Mesendoderm (in vitro differentiated cells): ENCODE results near the gene ZSWIM4.
A peak's percentile ranks its signal among the peaks of the same experiment; 100 is the strongest.

Source experiments
- DNase-seq: peaks from one replicate; pipeline ENCODE4 v3.0.0; 2013
- H2AK5ac ChIP-seq: 2 replicates; pipeline ENCODE4 v1.6.1; 2013; ENCODE audit warnings: low read length, inconsistent platforms
- H2BK120ac ChIP-seq: 2 replicates; pipeline ENCODE4 v1.6.1; 2013; ENCODE audit warnings: low read depth, mild to moderate bottlenecking, low read length, moderate library complexity, mixed read lengths
- H2BK15ac ChIP-seq: replicated peaks from 2 replicates; pipeline ENCODE4 v1.6.1; 2013; ENCODE audit warnings: low read depth, mild to moderate bottlenecking, moderate library complexity
- H2BK5ac ChIP-seq: 2 replicates; pipeline ENCODE4 v1.6.1; 2013; ENCODE audit warnings: low read length, inconsistent platforms
- H3K18ac ChIP-seq: 2 replicates; pipeline ENCODE4 v1.6.1; 2013; ENCODE audit warnings: mild to moderate bottlenecking, low read length, mixed read lengths
- H3K23ac ChIP-seq: one replicate; pipeline ENCODE4 v1.6.1; 2013; ENCODE audit warnings: low read length
- H3K27ac ChIP-seq: 2 replicates; pipeline ENCODE4 v1.5.1; 2013; ENCODE audit warnings: low read depth, mild to moderate bottlenecking, inconsistent platforms, low read length, moderate library complexity
- H3K27me3 ChIP-seq: 2 replicates; pipeline ENCODE4 v1.6.1; 2013; ENCODE audit warnings: low read length, control low read depth, mild to moderate bottlenecking, inconsistent platforms; ENCODE audit not compliant: insufficient read depth, poor library complexity
- H3K36me3 ChIP-seq: 2 replicates; pipeline ENCODE4 v1.6.1; 2013; ENCODE audit warnings: low read length, inconsistent platforms; ENCODE audit not compliant: control insufficient read depth, insufficient read depth
- H3K4ac ChIP-seq: one replicate; pipeline ENCODE4 v1.6.1; 2013; ENCODE audit warnings: low read depth, mild to moderate bottlenecking, low read length, moderate library complexity
- H3K4me1 ChIP-seq: 2 replicates; pipeline ENCODE4 v1.6.1; 2013; ENCODE audit warnings: low read depth, low read length, inconsistent platforms; ENCODE audit not compliant: control insufficient read depth
- H3K4me2 ChIP-seq: 2 replicates; pipeline ENCODE4 v1.6.1; 2013; ENCODE audit warnings: low read length
- H3K4me3 ChIP-seq: 2 replicates; pipeline ENCODE4 v1.5.1; 2013; ENCODE audit warnings: mild to moderate bottlenecking, low read length
- H3K56ac ChIP-seq: one replicate; pipeline ENCODE4 v1.6.1; 2013; ENCODE audit warnings: low read length
- H3K79me1 ChIP-seq: 2 replicates; pipeline ENCODE4 v1.6.1; 2013; ENCODE audit warnings: low read length, inconsistent platforms
- H3K79me2 ChIP-seq: 2 replicates; pipeline ENCODE4 v1.6.1; 2013; ENCODE audit warnings: mild to moderate bottlenecking, low read length; ENCODE audit not compliant: control insufficient read depth, insufficient read depth
- H3K9ac ChIP-seq: 2 replicates; pipeline ENCODE4 v1.6.1; 2013; ENCODE audit warnings: low read length, inconsistent platforms
- H4K5ac ChIP-seq: one replicate; pipeline ENCODE4 v1.6.1; 2013; ENCODE audit warnings: low read length
- H4K8ac ChIP-seq: one replicate; pipeline ENCODE4 v1.6.1; 2013; ENCODE audit warnings: low read depth, mild to moderate bottlenecking, control low read depth, low read length, moderate library complexity
- WGBS: extraction: QIAGEN DNeasy Blood & Tissue Kit; methylation state at CpG from one replicate; pipeline ENCODE4 v1.1.7; 2013; ENCODE audit warnings: low lambda C conversion rate, missing lambda C conversion rate; ENCODE audit not compliant: insufficient coverage; ENCODE audit errors: extremely low coverage; 5-methylcytosine and 5-hydroxymethylcytosine counted together

Gene ZSWIM4

DNA sequence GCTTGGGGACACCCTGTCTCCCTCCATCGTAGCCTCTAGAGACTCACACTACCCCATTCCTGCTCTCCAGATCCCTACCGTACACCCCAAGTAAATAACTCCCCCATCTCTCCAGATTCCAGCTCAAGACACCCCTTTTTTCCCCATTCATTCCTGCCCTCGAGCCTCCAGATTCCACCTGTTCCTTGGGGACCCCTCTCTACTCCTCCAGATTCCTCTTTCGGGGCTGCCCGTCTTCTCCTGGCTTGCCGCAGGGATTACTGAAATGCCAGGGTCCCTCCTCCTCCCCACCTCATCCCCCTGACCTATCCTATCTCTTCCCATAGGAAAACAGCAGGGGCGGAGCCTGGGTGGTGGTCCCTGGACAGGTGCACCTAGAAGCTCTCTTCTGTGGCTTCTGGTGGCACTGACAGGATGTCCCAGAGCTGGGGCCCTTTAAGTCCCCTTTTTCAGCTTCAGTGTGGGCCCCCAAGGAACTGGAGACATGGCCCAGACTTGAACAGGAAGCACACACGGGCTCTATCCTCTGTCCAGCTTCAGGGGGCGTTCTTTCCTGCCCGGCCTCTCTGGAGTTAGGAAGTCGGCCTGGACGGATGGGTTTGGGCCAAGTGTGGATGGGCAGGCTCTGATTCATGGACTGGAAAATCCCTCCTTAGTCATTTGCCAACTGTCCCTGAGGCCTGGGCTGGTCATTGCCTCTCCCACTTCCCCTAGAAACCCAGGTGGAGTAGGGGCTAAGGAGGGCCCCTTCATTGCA, 1.2 kb downstream of the ZSWIM4 start:
- Histone ChIP-seq H3K36me3 (no peaks in the 10 kb centered on the region), H3K4me2 (peak overlapping the region; percentile 77), H2BK5ac (no peak overlapping the region), H3K4ac (no peak overlapping the region), H2BK15ac (no peak overlapping the region), H3K79me1 (peaks cover 8% of the 10 kb centered on the region), H3K79me2 (peaks cover 14% of the 10 kb centered on the region), H2AK5ac (no peak overlapping the region), H3K23ac (peak overlapping the region; percentile 9), H3K18ac (peak overlapping the region; percentile 93), H4K5ac (no peak overlapping the region), H4K8ac (no peak overlapping the region), H3K27me3 (no peaks in the 10 kb centered on the region), H2BK120ac (no peak overlapping the region), H3K4me1 (no peaks in the 10 kb centered on the region), H3K4me3 (peak overlapping the region; percentile 70), H3K27ac (no peak overlapping the region), H3K9ac (peak overlapping the region; percentile 78), H3K56ac (peak overlapping the region; percentile 90)
- DNase-seq, result peak; percentile 46
- WGBS, result no CpG with 5 or more reads among the region's 12 CpGs

DNA sequence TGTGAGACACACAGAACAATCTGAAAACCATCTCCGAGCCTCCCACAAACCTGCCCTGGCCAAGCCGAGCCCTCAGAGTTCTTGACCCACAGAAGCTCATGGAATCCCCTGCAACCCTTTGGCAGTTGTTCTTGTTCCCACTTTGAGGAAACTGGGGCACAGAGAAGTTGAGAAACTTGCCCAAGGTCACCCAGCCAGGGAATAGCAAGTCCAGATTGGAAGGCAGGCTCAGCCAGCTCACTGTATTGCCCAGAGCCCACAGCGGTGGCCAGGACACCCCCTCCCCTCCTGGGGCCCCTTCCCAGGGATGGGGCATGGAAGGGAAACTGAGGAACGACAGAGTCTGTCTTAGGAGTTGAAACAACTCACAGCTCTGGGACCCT, 1.8 kb downstream of the ZSWIM4 start:
- Histone ChIP-seq H3K4me2 (no peak overlapping the region), H3K9ac (no peak overlapping the region), H3K18ac (no peak overlapping the region), H3K27me3 (no peaks in the 10 kb centered on the region), H3K56ac (no peak overlapping the region), H3K4me3 (no peak overlapping the region), H3K27ac (no peak overlapping the region), H3K4me1 (no peaks in the 10 kb centered on the region), H4K5ac (no peak overlapping the region), H4K8ac (no peak overlapping the region), H3K79me2 (peaks cover 14% of the 10 kb centered on the region), H2BK5ac (no peak overlapping the region), H2BK15ac (no peak overlapping the region), H2AK5ac (no peak overlapping the region), H3K23ac (no peak overlapping the region), H3K36me3 (no peaks in the 10 kb centered on the region), H3K4ac (no peak overlapping the region), H2BK120ac (no peak overlapping the region), H3K79me1 (peaks cover 8% of the 10 kb centered on the region)
- no peak for DNase-seq
- WGBS, result no CpG with 5 or more reads among the region's 4 CpGs

DNA sequence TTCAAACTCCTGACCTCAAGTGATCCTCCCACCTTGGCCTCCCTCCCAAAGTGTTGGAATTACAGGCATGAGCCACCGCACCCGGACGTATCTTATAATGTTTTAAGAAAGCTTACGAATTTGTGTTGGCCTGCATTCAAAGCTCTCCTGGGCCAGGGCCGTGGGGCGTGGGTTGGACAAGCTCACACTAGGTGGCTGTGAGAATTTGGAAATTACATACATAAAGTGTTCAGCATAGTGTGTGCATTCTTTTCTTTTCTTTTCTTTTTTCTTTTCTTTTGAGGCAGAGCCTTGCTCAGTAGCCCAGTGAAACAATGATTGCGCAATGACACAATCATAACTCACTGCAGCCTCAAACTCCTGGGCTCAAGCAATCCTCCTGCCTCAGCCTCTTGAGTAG, 2.6 kb downstream of the ZSWIM4 start:
- Histone ChIP-seq H3K56ac (no peak overlapping the region), H2BK15ac (no peak overlapping the region), H2BK5ac (no peak overlapping the region), H3K4me3 (no peak overlapping the region), H3K4me1 (no peaks in the 10 kb centered on the region), H3K9ac (no peak overlapping the region), H3K27ac (no peak overlapping the region), H4K5ac (no peak overlapping the region), H3K79me2 (peaks cover 14% of the 10 kb centered on the region), H4K8ac (no peak overlapping the region), H3K79me1 (peaks cover 8% of the 10 kb centered on the region), H3K27me3 (no peaks in the 10 kb centered on the region), H2AK5ac (no peak overlapping the region), H3K4me2 (no peak overlapping the region), H3K18ac (no peak overlapping the region), H3K23ac (no peak overlapping the region), H2BK120ac (no peak overlapping the region), H3K36me3 (no peaks in the 10 kb centered on the region), H3K4ac (no peak overlapping the region)
- WGBS, result no CpG with 5 or more reads among the region's 7 CpGs
- no peak for DNase-seq

DNA sequence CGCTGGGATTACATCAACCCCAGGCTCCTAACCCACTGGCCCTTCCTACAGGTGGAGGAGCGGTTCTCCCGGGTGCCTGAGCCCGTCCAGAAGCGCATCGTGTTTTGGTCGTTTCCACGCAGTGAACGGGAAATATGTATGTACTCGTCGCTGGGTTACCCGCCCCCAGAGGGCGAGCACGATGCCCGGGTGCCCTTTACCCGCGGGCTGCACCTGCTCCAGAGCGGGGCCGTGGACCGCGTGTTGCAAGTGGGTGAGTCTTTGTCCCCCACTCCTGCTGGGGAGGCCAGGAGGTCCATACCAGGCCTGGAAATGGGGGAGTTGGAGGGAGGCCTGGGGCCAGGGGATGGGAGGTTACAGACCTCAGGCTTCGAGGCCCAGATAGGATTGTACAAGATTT, 4.4 kb downstream of the ZSWIM4 start:
- no peak overlapping the region for H3K56ac ChIP-seq
- no peak overlapping the region for H3K4ac ChIP-seq
- H2AK5ac ChIP-seq, result no peak overlapping the region
- H3K4me3 ChIP-seq, result no peak overlapping the region
- H3K27me3 ChIP-seq, result no peaks in the 10 kb centered on the region
- no peak overlapping the region for H3K27ac ChIP-seq
- H3K9ac ChIP-seq, result no peak overlapping the region
- H3K79me1 ChIP-seq, result peaks cover 8% of the 10 kb centered on the region
- no peak overlapping the region for H3K23ac ChIP-seq
- H4K5ac ChIP-seq, result no peak overlapping the region
- no peaks in the 10 kb centered on the region for H3K36me3 ChIP-seq
- no peak overlapping the region for H2BK5ac ChIP-seq
- H3K4me1 ChIP-seq, result no peaks in the 10 kb centered on the region
- no peak overlapping the region for H2BK120ac ChIP-seq
- H3K4me2 ChIP-seq, result no peak overlapping the region
- H4K8ac ChIP-seq, result no peak overlapping the region
- no peak overlapping the region for H2BK15ac ChIP-seq
- no CpG with 5 or more reads among the region's 22 CpGs for WGBS
- peaks cover 14% of the 10 kb centered on the region for H3K79me2 ChIP-seq
- no peak overlapping the region for H3K18ac ChIP-seq
- DNase-seq, result no peak

DNA sequence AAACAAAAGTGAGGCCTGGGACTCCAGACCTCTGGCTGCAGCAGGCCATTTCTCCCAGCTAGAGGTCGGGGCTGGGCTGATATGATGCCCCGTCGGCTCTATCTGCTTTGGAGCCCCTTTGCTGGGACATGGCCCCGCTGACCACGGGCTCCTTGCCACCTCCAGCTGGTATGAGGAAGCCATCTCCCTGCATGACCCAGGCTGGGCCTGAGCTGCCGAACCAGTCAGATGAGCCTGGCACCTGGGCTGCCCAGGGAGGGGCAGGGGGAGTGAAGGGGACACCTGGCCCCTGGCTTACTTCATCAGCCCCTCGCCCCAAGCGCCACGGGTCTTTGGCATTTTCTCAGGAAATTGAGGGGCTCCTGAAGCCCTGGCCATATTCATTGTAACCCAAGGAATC, 7.8 kb downstream of the ZSWIM4 start:
- no peak overlapping the region for H2BK5ac ChIP-seq
- no peaks in the 10 kb centered on the region for H3K79me2 ChIP-seq
- no peak overlapping the region for H3K56ac ChIP-seq
- H2AK5ac ChIP-seq, result no peak overlapping the region
- H3K4me1 ChIP-seq, result no peaks in the 10 kb centered on the region
- no peak overlapping the region for H3K9ac ChIP-seq
- no peak overlapping the region for H3K27ac ChIP-seq
- no peak overlapping the region for H3K18ac ChIP-seq
- H4K5ac ChIP-seq, result no peak overlapping the region
- no peak overlapping the region for H3K4me3 ChIP-seq
- H3K27me3 ChIP-seq, result no peaks in the 10 kb centered on the region
- H3K36me3 ChIP-seq, result peaks cover 2% of the 10 kb centered on the region
- WGBS, result no CpG with 5 or more reads among the region's 9 CpGs
- H2BK15ac ChIP-seq, result no peak overlapping the region
- H3K79me1 ChIP-seq, result peaks cover 6% of the 10 kb centered on the region
- no peak overlapping the region for H3K23ac ChIP-seq
- H4K8ac ChIP-seq, result no peak overlapping the region
- H3K4me2 ChIP-seq, result no peak overlapping the region
- DNase-seq, result no peak
- no peak overlapping the region for H3K4ac ChIP-seq
- H2BK120ac ChIP-seq, result no peak overlapping the region
